PC-9 (cell line): Measurements from ENCODE around the gene CWC27. TPM values are rescaled to one million over a fixed set of nuclear protein-coding genes. Genes with fewer than 3 reads are reported as not detected.

Experiments
- BruUV-seq: library from RNA; stranded (reverse); fragments of 400-500 nt; replicated peaks from 2 replicates; lab custom pipeline; 2021; lab: Mats Ljungman, UMichigan
- CTCF ChIA-PET: fragments of 300-600 bp; sonication (Branson Sonifier 250); formaldehyde crosslinking; loops from one replicate; lab custom pipeline; 2022; ENCODE audit warnings: antibody characterized with exemption; lab: Charles Lee
- POLR2A ChIA-PET: fragments of 300-600 bp; sonication (Branson Sonifier 250); formaldehyde crosslinking; loops from one replicate; lab custom pipeline; 2022; ENCODE audit warnings: antibody characterized with exemption; ENCODE audit not compliant: unreplicated experiment; lab: Charles Lee
- DNase-seq, 2 experiments: peaks; one replicate each; pipeline versions ENCODE4 v3.0.0 to v3.0.0-alpha.2; 2015 to 2022; ENCODE audit warnings: mixed read lengths in 1 of 2
- H2AFZ ChIP-seq: fragments of 200-600 bp; sonication (generic); 2 replicates; pipeline ENCODE4 v1.8.1; 2017; ENCODE audit warnings: antibody characterized with exemption
- H3F3A ChIP-seq: fragments of 200-600 bp; sonication (generic); 2 replicates; pipeline ENCODE4 v1.8.1; 2017; ENCODE audit warnings: antibody characterized with exemption, mild to moderate bottlenecking, low read depth; ENCODE audit not compliant: insufficient read depth
- H3K27ac ChIP-seq: fragments of 200-600 bp; sonication (generic); 2 replicates; pipeline ENCODE4 v1.6.1; 2016; ENCODE audit warnings: mixed run types
- H3K27me3 ChIP-seq: fragments of 200-600 bp; sonication (generic); 2 replicates; pipeline ENCODE4 v1.6.1; 2016; ENCODE audit warnings: low read depth, mixed run types; ENCODE audit not compliant: insufficient read depth
- H3K36me3 ChIP-seq: fragments of 200-600 bp; sonication (generic); 2 replicates; pipeline ENCODE4 v1.6.1; 2016; ENCODE audit warnings: low read depth, mixed run types
- H3K4me1 ChIP-seq: fragments of 200-600 bp; sonication (generic); replicated peaks from 2 replicates; pipeline ENCODE4 v1.6.1; 2016; ENCODE audit warnings: mixed run types; ENCODE audit not compliant: insufficient read depth
- H3K4me2 ChIP-seq: fragments of 200-600 bp; sonication (generic); 2 replicates; pipeline ENCODE4 v1.6.1; 2017; ENCODE audit warnings: mixed run types
- H3K4me3 ChIP-seq: fragments of 200-600 bp; sonication (generic); 2 replicates; pipeline ENCODE4 v1.6.1; 2016; ENCODE audit warnings: mixed run types
- H3K79me2 ChIP-seq: fragments of 200-600 bp; sonication (generic); 2 replicates; pipeline ENCODE4 v1.6.1; 2017; ENCODE audit warnings: low read depth, mixed run types
- H3K9me2 ChIP-seq: fragments of 200-600 bp; sonication (generic); 2 replicates; pipeline ENCODE4 v1.8.1; 2017; ENCODE audit warnings: mild to moderate bottlenecking; ENCODE audit not compliant: insufficient read depth
- H3K9me3 ChIP-seq: fragments of 200-600 bp; sonication (generic); 2 replicates; pipeline ENCODE4 v1.8.1; 2016; ENCODE audit warnings: low read depth; ENCODE audit not compliant: insufficient read depth
- H4K20me1 ChIP-seq: fragments of 200-600 bp; sonication (generic); 2 replicates; pipeline ENCODE4 v1.8.1; 2017; ENCODE audit not compliant: insufficient read depth
- EZH2 ChIP-seq: fragments of 200-600 bp; sonication (generic); IDR thresholded peaks from 2 replicates; pipeline ENCODE4 v1.8.0; 2017; ENCODE audit warnings: antibody characterized with exemption, low read depth
- intact Hi-C: fragments of 100-400 bp; cut with micrococcal nuclease; formaldehyde crosslinking; loops from one replicate; pipeline ENCODE4 v1.10.0; 2022; ENCODE audit not compliant: unreplicated experiment
- total RNA-seq: library from RNA; stranded (reverse); gene quantifications from 2 replicates; pipeline ENCODE4 v1.2.3, GENCODE V29; 2021
- TF ChIP-seq, protein P1 (sequence below): fragments of 200-600 bp; sonication (generic); conservative IDR thresholded peaks from 2 replicates; pipeline ENCODE4 v1.6.1; 2017; ENCODE audit warnings: mixed run types, antibody characterized with exemption, mild to moderate bottlenecking, moderate library complexity

The CWC27 gene
- total RNA-seq, 1 experiment from 2014 or later: 24.1 TPM

DNA sequence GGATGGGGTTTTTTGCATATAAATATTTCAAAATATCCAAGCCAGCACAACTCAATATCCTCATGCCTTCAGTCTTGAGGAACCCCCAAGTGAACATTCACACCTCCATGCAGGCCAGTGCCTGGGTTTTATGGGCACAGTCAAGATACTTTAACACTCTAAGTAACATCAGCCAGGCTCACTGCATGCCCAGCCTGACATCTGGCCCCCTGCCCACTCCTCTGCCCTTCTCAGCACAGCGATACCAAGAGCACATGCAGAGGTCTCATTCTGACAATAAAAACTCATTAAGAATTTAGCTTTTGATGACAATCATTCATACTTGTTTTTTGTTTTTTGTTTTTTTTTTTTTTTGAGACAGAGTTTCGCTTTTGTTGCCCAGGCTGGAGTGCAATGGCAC lies 250.0 kb downstream of the CWC27 start:
- TF ChIP-seq EZH2: no peak
- TF ChIP-seq, protein P1, sequence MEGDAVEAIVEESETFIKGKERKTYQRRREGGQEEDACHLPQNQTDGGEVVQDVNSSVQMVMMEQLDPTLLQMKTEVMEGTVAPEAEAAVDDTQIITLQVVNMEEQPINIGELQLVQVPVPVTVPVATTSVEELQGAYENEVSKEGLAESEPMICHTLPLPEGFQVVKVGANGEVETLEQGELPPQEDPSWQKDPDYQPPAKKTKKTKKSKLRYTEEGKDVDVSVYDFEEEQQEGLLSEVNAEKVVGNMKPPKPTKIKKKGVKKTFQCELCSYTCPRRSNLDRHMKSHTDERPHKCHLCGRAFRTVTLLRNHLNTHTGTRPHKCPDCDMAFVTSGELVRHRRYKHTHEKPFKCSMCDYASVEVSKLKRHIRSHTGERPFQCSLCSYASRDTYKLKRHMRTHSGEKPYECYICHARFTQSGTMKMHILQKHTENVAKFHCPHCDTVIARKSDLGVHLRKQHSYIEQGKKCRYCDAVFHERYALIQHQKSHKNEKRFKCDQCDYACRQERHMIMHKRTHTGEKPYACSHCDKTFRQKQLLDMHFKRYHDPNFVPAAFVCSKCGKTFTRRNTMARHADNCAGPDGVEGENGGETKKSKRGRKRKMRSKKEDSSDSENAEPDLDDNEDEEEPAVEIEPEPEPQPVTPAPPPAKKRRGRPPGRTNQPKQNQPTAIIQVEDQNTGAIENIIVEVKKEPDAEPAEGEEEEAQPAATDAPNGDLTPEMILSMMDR: no peak
- BruUV-seq: no TSS peak
- ChIA-PET POLR2A (no interaction called here), CTCF (interaction anchor here (0.7 kb wide), 1 partner anchor 129 kb away, joined by 7 read pairs; no protein-coding TSS in a partner anchor)
- no peak for DNase-seq
- Histone ChIP-seq H3K36me3 (no peaks in the 10 kb centered on the region), H3K9me3 (no peaks in the 10 kb centered on the region), H3K4me1 (no peaks in the 10 kb centered on the region), H3K27me3 (no peaks in the 10 kb centered on the region), H3K4me3 (no peak overlapping the region), H3F3A (no peaks in the 10 kb centered on the region), H3K79me2 (no peaks in the 10 kb centered on the region), H3K9me2 (no peaks in the 10 kb centered on the region), H4K20me1 (no peaks in the 10 kb centered on the region), H2AFZ (no peak overlapping the region), H3K27ac (no peak overlapping the region), H3K4me2 (no peak overlapping the region)
- intact Hi-C loops: no loop called here

DNA sequence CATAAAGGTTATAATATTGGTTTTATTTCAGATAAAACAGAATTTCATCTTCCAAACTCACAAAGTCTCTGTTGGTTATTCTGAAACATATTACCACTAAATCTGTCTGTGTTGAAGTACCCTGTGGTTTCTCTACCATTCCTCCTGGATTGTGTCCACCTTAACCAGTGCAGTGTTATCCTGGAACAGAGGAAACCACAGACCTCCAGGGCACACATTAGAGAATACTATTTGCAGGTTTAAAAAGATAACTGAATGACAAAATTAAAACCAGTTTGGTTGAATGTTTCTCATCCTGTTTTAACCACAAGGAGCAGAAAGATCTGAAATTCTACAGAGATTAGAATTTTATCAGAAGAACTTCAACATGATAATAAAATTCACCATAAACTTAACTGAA lies 251.8 kb downstream of the CWC27 start:
- Histone ChIP-seq H3K4me1 (no peaks in the 10 kb centered on the region), H3K27me3 (no peaks in the 10 kb centered on the region), H3F3A (no peaks in the 10 kb centered on the region), H3K27ac (no peak overlapping the region), H3K79me2 (no peaks in the 10 kb centered on the region), H4K20me1 (no peaks in the 10 kb centered on the region), H3K9me2 (no peaks in the 10 kb centered on the region), H3K4me3 (no peak overlapping the region), H3K36me3 (no peaks in the 10 kb centered on the region), H3K9me3 (no peaks in the 10 kb centered on the region), H3K4me2 (no peak overlapping the region), H2AFZ (no peak overlapping the region)
- intact Hi-C loops: no loop called here
- no peak for DNase-seq
- ChIA-PET POLR2A (no interaction called here), CTCF (no interaction called here)
- BruUV-seq: no TSS peak
- no peak for TF ChIP-seq EZH2
- TF ChIP-seq, protein P1: no peak

DNA sequence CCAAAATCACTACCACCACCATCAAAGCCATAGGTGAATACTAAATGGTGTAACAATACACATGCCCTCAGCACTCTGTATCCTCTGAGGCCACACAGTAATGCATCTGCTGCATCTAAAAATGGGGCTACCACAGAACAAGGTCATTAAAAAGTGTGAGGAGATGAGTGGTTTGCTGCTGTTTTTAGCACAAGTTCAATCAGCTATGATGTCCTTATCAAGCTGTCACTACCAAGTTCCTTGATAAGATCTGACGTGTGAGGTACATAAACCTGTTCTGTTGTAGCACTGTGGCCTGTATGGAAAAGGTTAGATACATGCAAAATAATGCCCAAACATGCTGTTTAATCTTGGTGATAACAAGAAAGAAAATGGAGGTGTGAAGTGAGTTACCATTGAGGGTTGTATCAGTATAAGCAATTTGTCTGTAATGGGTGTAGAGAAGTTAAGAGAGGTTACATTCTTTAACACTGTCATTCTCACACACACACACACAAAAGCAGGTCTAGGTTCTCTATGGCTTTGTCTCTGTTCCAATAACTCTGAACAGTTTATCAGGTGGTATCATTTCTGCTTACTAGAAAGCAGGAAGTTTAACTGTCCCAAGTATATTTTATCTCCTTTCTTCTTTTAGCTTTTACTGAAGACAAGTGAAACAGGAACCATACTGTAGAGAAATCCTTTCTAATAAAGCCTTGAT lies 252.9 kb downstream of the CWC27 start:
- H3K27me3 ChIP-seq: no peaks in the 10 kb centered on the region
- H3K4me2 ChIP-seq: no peak overlapping the region
- no peaks in the 10 kb centered on the region for H3K79me2 ChIP-seq
- no peaks in the 10 kb centered on the region for H3K36me3 ChIP-seq
- TF ChIP-seq EZH2: no peak
- TF ChIP-seq, protein P1: no peak
- no peak overlapping the region for H3K4me3 ChIP-seq
- CTCF ChIA-PET: no interaction called here
- no peak for DNase-seq
- H2AFZ ChIP-seq: no peak overlapping the region
- H4K20me1 ChIP-seq: no peaks in the 10 kb centered on the region
- intact Hi-C loops: no loop called here
- POLR2A ChIA-PET: no interaction called here
- no TSS peak for BruUV-seq
- no peaks in the 10 kb centered on the region for H3K9me2 ChIP-seq
- H3K9me3 ChIP-seq: no peaks in the 10 kb centered on the region
- no peaks in the 10 kb centered on the region for H3K4me1 ChIP-seq
- no peaks in the 10 kb centered on the region for H3F3A ChIP-seq
- no peak overlapping the region for H3K27ac ChIP-seq
